Nephron (organoid): Measurements from ENCODE around the gene PTPRM.

Experiments
- H3K27ac Mint-ChIP-seq, 3 experiments: 2 replicates each; pipeline ENCODE4 v1.8.0; 2020; ENCODE audit warnings: mixed read lengths in 3 of 3, mild to moderate bottlenecking in 2 of 3, moderate library complexity in 1 of 3
- H3K27me3 Mint-ChIP-seq: 2 replicates; pipeline ENCODE4 v1.8.0; 2021; ENCODE audit warnings: low read depth, mild to moderate bottlenecking, moderate library complexity, mixed read lengths
- H3K36me3 Mint-ChIP-seq: 2 replicates; pipeline ENCODE4 v1.8.0; 2020; ENCODE audit warnings: low read depth, mixed read lengths
- H3K4me1 Mint-ChIP-seq: 2 replicates; pipeline ENCODE4 v1.8.0; 2020; ENCODE audit warnings: mixed read lengths
- H3K4me3 Mint-ChIP-seq, 3 experiments: 2 replicates each; pipeline ENCODE4 v1.8.0; 2020; ENCODE audit warnings: mild to moderate bottlenecking in 3 of 3, mixed read lengths in 3 of 3, moderate library complexity in 2 of 3
- H3K9me3 Mint-ChIP-seq: 2 replicates; pipeline ENCODE4 v1.8.0; 2020; ENCODE audit warnings: mixed read lengths
- TF ChIP-seq, protein P1 (sequence below), 3 experiments: fragments of 200-600 bp; sonication (generic); IDR thresholded peaks; one replicate each; pipeline ENCODE4 v1.5.0; 2021; ENCODE audit warnings: antibody characterized with exemption in 3 of 3; ENCODE audit not compliant: unreplicated experiment in 3 of 3

Gene PTPRM

GRCh38 chr18:7872569-7872968, 305.5 kb downstream of the PTPRM start:
- H3K9me3 Mint-ChIP-seq = peaks cover 8% of the 10 kb centered on the region
- no peaks in the 10 kb centered on the region for H3K4me1 Mint-ChIP-seq
- TF ChIP-seq, protein P1, sequence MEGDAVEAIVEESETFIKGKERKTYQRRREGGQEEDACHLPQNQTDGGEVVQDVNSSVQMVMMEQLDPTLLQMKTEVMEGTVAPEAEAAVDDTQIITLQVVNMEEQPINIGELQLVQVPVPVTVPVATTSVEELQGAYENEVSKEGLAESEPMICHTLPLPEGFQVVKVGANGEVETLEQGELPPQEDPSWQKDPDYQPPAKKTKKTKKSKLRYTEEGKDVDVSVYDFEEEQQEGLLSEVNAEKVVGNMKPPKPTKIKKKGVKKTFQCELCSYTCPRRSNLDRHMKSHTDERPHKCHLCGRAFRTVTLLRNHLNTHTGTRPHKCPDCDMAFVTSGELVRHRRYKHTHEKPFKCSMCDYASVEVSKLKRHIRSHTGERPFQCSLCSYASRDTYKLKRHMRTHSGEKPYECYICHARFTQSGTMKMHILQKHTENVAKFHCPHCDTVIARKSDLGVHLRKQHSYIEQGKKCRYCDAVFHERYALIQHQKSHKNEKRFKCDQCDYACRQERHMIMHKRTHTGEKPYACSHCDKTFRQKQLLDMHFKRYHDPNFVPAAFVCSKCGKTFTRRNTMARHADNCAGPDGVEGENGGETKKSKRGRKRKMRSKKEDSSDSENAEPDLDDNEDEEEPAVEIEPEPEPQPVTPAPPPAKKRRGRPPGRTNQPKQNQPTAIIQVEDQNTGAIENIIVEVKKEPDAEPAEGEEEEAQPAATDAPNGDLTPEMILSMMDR (IDR thresholded peaks at IDR 0.05; ENCODE audit: unreplicated experiment in 3 of 3) = no peak
- H3K27me3 Mint-ChIP-seq = no peaks in the 10 kb centered on the region
- peaks cover 4% of the 10 kb centered on the region for H3K36me3 Mint-ChIP-seq
- H3K4me3 Mint-ChIP-seq = no peak overlapping the region
- no peak overlapping the region for H3K27ac Mint-ChIP-seq

DNA sequence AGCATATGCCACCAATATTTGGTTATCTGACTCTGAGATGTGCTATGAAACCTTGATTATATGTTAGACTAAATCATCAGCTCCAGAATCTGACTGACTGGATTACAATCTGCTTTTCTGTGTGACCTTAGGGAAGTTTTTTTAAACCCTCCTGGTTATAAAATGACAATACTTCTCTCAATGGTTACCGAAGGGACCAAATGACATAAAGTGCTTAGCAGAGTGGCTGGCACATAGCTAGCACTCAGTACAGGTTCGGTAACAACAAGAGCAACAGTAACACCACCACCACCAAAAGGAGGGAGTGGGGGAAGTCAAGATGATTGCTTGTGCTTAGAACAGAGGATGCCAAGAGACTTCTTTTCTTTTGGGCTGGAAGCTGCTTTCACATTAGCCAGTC, 306.2 kb downstream of the PTPRM start:
- Mint-ChIP-seq H3K4me1 (no peaks in the 10 kb centered on the region), H3K9me3 (peaks cover 1% of the 10 kb centered on the region), H3K36me3 (no peaks in the 10 kb centered on the region), H3K27ac (no peak overlapping the region), H3K27me3 (no peaks in the 10 kb centered on the region), H3K4me3 (no peak overlapping the region)
- TF ChIP-seq, protein P1 (IDR thresholded peaks at IDR 0.05; ENCODE audit: unreplicated experiment in 3 of 3) = no peak

GRCh38 chr18:7876354-7877104, 309.4 kb downstream of the PTPRM start:
- Mint-ChIP-seq H3K27ac (no peak overlapping the region), H3K36me3 (no peaks in the 10 kb centered on the region), H3K4me1 (no peaks in the 10 kb centered on the region), H3K27me3 (no peaks in the 10 kb centered on the region), H3K4me3 (no peak overlapping the region), H3K9me3 (no peaks in the 10 kb centered on the region)
- TF ChIP-seq, protein P1 (IDR thresholded peaks at IDR 0.05; ENCODE audit: unreplicated experiment in 3 of 3) = no peak

DNA sequence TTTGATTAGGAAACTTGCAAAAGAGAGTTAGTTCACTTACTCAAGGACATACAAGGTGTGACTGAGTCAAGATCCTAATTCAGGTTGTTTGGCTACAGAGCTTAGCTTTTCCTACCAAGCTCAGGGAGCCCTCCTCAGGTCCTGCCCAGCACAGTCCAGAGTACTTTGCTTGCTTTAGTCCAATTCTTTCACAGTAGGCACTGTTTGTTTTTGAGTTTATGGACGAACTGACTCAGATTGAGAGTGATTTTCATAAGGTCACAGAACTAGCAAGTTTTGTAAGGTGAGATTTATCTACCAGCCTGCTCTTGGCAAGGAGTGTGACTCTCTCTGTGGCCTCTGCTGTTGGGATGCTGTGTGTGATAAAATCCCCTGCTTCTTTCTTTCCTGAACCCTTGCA, 310.5 kb downstream of the PTPRM start:
- no peaks in the 10 kb centered on the region for H3K9me3 Mint-ChIP-seq
- H3K36me3 Mint-ChIP-seq = no peaks in the 10 kb centered on the region
- no peak overlapping the region for H3K4me3 Mint-ChIP-seq
- H3K27ac Mint-ChIP-seq = no peak overlapping the region
- no peaks in the 10 kb centered on the region for H3K4me1 Mint-ChIP-seq
- TF ChIP-seq, protein P1 (IDR thresholded peaks at IDR 0.05; ENCODE audit: unreplicated experiment in 3 of 3) = no peak
- no peaks in the 10 kb centered on the region for H3K27me3 Mint-ChIP-seq

DNA sequence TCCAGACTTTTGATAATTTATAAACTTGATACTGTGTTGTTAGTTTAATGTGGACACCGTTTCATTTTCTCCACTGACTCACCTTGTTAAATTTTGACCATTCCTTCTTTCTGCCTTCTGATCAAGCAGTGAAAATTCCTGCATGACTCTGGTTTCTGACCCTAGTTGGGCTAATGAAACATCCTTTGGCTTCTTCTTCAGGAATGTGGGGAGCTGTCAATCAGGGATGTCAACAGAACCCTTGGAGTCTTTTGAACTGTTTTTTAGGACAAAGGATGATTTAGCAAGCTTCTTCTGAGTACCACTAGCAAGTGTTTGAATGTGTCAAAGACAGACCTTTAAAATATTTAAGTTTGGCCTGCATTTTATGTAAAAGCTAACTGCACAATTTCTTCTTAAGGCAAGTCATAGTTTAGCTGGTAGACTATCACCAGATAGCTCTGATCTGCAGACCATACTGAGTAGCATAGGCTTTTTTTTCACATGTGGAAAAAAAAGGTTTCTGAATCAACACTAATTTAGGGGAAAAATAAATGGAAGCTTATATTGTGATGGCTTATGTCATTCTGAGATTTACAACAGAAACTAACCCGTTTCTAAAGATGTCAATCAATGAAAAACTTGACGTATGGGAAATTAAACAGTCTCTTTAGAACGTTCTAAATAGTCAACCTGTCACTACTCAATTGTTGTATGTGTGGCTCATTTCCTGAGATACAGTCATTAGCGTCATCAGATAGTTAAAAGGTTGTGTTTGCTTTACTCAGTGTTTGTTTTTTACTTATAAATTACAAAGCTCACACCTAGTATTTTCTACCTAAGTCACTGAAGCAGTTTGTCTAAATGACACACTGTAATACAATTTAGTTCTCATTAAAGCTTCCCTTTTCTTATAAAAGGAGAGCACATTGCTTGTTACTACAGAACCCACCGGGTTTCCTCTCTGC, 311.4 kb downstream of the PTPRM start:
- Mint-ChIP-seq H3K36me3 (no peaks in the 10 kb centered on the region), H3K4me3 (no peak overlapping the region), H3K4me1 (no peaks in the 10 kb centered on the region), H3K27me3 (no peaks in the 10 kb centered on the region), H3K27ac (no peak overlapping the region), H3K9me3 (no peaks in the 10 kb centered on the region)
- TF ChIP-seq, protein P1 (IDR thresholded peaks at IDR 0.05; ENCODE audit: unreplicated experiment in 3 of 3) = no peak
